Inflammatory macrophage treated with lipopolysaccharide for 4 hours (primary cell): ENCODE results near the gene SDK1.

ENCODE experiments used
- DNase-seq: peaks from one replicate; pipeline ENCODE4 v3.0.0-alpha.2; 2020

SDK1 gene

GRCh38 chr7:3300651-3301448 lies at the start of gene SDK1:
Gene SDK1, plus strand, starts transcription at chr7:3301252. Its CDS starts 335 bp downstream, at chr7:3301587.
- peak; percentile 86 for DNase-seq

GRCh38 chr7:3254718-3255117 lies 46.3 kb upstream of the SDK1 start:
- no peak for DNase-seq

DNA sequence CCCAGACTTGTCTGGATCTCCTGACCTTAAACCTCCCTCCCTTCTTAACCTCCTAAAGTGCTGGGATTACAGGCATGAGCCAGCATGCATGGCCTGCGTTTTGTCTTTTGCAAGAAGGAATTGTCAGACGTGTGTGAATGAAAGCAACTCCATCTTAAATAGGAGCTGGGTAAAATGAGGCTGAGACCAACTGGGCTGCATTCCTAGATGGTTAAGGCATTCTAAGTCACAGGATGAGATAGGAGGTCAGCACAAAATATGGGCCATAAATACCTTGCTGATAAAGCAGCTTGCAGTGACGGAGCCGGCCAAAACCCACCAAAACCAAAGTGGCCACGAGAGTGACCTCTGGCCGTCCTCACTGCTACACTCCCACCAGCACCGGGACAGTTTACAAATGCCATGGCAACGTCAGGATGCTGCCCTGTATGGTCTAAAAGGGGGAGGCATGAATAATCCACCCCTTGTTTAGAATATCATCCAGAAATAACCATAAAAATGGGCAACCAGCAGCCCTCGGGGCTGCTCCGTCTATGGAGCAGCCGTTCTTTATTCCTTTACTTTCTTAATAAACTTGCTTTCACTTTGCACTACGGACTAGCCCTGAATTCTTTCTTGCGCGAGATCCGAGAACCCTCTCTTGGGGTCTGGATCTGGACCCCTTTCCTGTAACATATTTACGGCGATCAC lies 41.2 kb upstream of the SDK1 start:
- DNase-seq = no peak

DNA sequence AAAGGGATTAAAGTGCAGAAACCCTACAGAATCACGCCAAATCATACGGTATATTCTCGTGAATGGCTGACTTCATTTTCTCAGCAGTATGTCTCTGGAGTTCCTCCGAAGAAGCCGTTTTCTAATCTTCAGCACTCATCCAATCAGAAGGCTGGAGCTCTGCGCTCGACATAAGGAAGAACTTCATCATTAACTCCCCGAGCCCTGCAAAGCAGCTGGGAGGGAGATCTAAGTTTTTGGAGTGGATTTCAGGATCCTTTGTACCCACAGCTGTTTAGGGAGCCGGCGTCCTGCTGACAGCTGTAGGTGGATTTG lies 40.7 kb upstream of the SDK1 start:
- no peak for DNase-seq

- no peak for DNase-seq
Observed at GRCh38 chr7:3264693-3265339, 36.2 kb upstream of the SDK1 start.

DNA sequence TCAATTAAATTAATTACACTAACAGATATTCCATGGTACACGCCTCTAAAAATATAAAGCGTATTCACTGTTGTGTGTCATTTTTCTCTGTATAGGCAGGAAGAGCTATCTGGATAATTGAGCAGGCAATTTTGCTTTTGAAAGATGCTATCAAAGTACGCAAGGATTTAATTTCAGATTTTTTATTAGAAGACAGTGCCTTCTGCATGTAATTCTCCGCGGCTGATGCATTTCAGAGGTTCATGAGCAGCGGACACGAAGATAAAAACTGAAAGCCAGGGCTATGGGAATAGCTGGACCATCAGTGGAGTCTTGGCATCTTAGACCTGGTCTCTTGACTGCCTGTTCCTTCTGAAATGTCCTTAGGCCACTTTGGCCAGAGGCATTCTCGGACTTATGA lies 35.7 kb upstream of the SDK1 start:
- no peak for DNase-seq

DNA sequence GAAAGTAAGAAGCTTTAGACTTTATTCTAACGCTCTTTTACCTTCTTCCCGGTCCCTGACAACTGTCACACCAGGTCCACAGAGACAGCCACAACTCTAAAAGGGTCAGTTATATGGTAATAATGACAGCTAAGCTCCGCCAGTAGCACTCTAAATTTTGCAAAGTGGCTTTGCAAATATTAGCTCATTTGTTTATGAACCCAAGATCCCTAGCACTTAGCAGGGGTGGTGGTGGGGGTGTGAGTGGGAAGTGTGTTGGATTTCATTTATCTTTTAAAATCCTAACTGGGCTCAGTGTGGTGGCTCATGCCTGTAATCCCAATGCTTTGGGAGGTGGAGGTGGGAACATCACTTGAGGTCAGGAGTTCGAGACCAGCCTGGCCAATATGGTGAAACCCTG lies 34.8 kb upstream of the SDK1 start:
- no peak for DNase-seq

- no peak for DNase-seq
Observed at GRCh38 chr7:3267966-3268690, 32.9 kb upstream of the SDK1 start.

GRCh38 chr7:3270362-3270761 lies 30.7 kb upstream of the SDK1 start:
- DNase-seq = no peak

- no peak for DNase-seq
Observed at GRCh38 chr7:3271298-3271697, 29.8 kb upstream of the SDK1 start.

- no peak for DNase-seq
Observed at GRCh38 chr7:3272691-3273141, 28.3 kb upstream of the SDK1 start.

GRCh38 chr7:3274131-3274530 lies 26.9 kb upstream of the SDK1 start:
- no peak for DNase-seq

GRCh38 chr7:3277604-3278572 lies 23.2 kb upstream of the SDK1 start:
- no peak for DNase-seq

DNA sequence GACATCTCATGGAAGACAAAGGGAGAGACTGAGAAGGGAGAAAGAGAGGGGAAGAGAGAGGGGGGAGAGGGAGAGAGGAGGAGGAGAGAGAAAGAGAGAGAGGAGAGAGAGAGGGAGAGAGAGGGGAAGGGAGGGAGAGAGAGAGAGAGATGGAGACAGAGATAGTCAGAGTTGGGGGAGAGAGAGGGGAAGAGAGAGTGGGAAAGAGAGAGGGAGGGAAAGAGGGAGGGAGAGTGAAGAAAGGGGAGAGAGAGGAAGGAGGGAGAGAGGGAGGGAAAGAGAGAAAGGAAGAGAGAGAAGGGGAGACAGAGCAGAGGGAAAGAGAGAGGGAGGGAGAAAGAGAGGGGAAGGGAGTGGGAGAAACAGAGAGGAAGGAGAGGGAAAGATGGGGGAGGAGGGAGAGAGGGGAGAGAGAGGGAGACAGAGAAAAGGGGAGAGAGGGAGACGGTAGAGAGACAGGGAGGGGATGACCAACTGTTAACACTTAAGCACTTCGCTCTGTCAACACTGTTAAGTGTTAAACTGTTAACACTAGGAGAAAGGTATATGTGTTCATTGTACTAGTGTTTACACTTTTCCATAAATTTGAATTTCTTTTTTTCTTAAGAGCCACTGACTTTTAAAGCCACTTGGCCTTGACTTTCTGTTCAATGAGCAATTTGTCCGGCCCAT lies 21.8 kb upstream of the SDK1 start:
- DNase-seq = no peak

DNA sequence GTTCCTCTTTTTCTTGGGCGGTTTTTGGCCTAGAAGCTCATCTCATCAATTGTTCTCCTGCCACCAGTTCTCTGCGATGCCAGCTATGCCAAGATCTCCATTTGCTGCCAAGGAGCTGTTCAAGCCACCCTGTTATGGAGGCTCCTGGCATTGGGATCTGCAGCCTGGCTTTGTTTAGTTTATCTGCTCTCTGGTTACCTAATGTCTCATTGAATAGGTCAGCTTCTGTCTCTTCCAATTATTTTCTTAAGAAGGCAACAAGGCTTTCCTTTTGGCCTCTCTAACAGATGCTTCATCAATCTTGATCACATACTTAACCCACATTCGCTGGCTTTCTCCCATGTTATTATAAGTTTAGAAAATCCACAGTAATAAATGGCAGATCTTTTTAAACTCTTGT lies 20.6 kb upstream of the SDK1 start:
- no peak for DNase-seq

DNA sequence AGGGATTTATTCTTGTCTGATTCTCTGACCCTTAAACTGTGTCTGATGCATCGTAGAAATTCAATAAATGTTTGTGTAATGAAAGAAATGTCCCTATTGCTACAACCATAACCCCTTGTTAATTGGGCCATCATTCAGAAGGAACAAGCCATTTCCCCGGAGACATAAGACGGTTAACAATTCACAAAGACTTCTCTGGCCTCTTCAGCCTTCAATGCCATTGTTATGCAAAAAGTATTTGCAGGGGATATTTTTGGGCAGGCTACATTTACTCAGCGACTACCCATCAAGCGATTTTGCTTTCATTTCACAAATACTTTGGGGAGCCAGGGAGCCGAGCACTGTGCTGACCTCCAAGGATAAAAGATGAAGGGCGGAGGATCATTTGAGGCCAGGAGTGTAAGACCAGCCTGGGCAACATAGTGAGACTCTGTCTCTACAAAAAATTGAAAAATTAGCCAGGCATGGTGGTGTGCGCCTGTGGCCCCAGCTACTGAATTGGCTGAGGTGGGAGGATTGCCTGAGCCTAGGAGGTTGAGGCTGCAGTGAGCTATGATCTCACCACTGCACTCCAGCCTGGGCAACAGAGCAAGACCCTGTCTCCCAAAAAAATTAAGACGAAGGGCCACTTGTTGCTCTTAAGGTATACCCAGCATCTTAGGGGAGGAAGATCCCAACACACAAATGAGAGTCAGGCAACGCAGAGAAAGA lies 20.0 kb upstream of the SDK1 start:
- DNase-seq = no peak

- DNase-seq = no peak
Observed at GRCh38 chr7:3282457-3282856, 18.6 kb upstream of the SDK1 start.

DNA sequence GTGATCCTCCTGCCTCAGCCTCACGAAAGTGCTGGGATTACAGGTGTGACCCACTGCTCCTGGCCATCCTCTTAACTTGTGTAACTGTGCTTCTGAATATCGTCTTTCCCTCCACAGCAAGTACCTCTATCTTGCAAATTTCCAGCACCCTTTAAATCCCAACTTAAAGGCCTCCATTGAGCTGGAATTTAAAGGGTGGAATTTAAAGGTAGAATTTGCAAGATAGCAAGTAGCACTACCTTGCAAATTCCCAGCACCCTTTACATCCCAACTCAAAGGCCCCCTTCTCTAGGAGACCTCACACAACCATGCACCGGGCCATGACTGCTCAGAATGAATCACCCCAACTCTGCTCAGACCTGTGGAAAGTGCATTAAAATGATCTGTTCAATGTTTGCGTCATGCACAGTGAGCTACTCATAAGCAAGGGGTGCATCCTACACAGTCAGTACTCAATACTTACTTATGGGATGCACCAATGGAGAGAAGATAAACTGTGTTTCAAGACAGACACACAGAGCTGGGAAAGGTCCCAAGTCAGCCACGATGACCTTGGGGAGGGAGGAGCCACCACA lies 17.8 kb upstream of the SDK1 start:
- DNase-seq = no peak

DNA sequence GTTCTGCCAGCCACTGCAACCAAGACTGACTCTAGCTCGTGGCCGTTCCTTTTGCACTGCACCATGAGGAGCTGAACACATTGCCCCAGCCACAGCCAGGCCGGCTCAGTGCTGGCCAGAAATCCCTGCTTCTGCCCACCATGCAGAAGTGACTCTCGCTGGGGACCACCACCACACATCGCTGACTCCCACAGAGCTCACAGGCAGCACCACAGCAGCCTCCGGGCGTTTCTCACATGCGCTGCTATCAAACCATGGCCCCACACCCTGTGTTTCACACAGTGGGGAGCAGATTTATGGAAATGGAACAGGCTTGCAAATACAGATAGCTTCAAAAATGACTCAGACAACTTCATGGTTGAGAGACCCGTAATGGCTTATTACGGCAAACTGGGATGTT lies 15.4 kb upstream of the SDK1 start:
- no peak for DNase-seq

- no peak for DNase-seq
Observed at GRCh38 chr7:3289996-3290395, 11.1 kb upstream of the SDK1 start.

DNA sequence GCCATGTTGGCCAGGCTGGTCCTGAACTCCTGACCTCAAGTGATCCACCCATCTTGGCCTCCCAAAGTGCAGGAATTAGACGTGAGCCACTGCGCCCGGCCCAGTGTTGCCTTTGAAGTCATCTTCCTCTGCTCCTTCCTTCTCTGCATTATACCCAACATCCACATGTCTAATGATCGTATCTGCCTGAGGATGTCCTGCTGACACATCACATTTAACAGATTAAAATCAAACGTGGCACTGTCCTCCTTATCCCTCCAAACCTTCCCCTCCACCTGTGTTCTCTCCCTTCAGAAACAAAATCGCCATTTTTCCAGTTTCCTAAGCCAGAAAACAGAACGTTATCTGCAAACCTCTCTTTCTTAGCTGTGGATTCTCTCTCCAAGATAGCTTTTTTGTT lies 8.4 kb upstream of the SDK1 start:
- DNase-seq = no peak
